VCaP (cell line): ENCODE results near the gene ABL1.

Experiments used
- H3K27ac ChIP-seq: fragments of 450-650 bp; 2 replicates; pipeline ENCODE4 v1.5.1; 2017
- TF ChIP-seq, protein P1 (sequence below): fragments of 450-650 bp; conservative IDR thresholded peaks from 2 replicates; pipeline ENCODE4 v1.5.1; 2017; ENCODE audit warnings: mild to moderate bottlenecking, moderate library complexity

The ABL1 gene

DNA sequence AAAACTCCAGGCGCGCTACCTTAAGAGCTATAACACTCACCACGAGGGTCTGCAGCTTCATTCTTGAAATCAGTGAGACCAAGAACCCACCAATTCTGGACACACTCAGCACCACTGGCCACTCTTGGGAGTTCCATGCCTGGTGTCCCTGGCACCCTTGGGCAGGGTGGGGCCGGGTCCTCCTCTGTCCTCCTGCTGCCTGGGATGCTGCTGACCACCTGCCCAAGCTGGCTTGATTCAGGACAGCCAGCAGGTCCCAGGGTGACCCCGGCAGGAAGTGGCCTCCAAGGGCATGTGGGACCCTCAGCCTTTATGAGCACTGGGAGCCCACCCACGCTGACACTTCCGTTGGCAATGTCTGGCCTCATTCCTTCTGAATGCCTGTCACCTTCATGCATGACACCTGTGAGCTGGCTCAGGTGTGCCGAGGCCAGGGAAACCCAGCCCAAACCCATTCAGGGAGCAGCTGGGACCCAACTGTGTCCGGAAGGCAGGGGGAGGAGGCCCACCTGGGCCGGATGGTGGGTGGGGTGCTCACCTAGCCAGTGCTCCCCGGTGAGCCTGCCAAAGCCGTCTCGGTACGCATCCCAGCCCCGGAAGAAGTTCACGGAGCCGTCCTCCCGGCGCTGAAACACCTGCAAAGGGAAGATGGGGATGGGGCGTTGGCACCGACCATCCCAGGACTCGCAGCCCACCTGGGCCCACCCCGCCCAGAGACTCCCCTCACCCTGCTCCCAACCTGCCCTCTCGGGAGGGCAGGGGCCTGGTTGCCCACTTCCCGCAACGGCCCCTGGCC is 76.4 kb downstream of the ABL1 start:
- H3K27ac ChIP-seq, result no peak overlapping the region
- TF ChIP-seq, protein P1, sequence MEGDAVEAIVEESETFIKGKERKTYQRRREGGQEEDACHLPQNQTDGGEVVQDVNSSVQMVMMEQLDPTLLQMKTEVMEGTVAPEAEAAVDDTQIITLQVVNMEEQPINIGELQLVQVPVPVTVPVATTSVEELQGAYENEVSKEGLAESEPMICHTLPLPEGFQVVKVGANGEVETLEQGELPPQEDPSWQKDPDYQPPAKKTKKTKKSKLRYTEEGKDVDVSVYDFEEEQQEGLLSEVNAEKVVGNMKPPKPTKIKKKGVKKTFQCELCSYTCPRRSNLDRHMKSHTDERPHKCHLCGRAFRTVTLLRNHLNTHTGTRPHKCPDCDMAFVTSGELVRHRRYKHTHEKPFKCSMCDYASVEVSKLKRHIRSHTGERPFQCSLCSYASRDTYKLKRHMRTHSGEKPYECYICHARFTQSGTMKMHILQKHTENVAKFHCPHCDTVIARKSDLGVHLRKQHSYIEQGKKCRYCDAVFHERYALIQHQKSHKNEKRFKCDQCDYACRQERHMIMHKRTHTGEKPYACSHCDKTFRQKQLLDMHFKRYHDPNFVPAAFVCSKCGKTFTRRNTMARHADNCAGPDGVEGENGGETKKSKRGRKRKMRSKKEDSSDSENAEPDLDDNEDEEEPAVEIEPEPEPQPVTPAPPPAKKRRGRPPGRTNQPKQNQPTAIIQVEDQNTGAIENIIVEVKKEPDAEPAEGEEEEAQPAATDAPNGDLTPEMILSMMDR, result no peak

DNA sequence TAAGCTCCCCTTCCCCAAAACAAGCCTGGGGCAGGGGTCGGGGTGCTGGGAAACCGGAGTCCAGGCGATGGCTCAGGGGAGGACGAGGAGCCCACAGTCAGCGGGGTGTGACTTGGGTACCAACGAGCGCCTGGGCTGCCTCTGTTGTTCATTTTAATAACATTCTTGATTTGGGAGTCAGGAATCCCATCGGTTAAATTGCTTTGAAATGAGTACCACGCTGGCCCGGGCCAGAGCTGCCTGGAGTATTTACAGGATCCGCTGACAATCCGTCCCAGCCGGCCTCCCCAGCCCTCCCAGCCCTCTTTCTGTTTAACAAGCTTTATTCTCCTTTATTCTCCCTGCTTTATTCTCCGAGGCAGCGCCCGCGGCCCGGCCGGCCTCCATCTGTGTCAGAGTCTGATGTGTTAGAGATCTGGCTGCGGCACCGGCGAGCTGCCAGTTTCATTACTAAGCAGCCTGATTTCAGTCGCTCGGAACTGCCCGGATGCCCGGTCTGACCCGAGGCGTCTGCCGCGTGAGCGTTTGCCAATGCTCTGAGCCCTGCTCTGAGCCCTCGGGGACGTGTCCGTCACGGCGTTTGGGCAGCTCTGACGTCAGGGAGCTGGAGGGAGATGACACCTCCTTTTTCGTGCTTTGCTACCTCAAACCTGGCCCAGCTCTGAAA is 78.0 kb downstream of the ABL1 start:
- H3K27ac ChIP-seq, result no peak overlapping the region
- TF ChIP-seq, protein P1, result no peak

DNA sequence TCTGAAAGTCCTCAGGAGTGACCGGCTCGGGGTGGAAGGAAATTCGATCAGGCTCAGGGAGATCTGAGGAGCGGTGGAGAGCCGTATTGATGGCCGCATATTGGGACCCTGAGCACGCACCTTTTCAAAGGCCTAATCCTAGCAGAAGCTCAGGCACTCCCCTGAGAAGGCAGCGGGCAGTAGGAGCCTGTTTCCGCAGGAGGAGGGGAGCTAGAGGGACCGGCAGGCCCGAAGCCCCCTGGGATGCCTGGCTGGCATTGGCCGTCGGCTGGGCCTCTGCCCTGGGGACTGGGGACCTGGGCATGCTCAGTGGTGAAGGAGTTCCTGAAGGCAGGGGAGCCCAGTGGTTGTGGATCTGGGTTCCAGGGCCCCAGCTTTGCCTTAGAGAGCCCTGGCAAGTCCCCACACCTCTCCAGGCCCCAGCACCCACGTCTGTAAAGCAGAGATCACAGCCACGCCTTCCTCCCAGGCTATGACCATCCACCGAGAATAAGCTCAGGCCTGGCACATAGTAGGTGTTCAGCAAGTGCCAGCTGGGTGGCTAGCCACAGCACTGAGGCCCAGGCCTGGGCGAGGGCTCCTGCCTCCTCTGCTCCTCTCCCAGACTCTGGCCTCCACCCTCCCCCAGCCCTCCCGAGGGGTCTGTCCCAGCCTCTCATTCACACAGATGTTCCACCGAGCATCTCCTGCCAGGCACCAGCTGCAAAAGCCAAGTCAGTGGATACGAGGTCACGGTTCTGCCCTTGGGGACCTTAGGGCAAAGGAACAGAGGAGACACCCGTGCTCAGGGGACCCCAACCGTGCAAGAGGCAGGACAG is 78.8 kb downstream of the ABL1 start:
- H3K27ac ChIP-seq, result no peak overlapping the region
- TF ChIP-seq, protein P1, result no peak

DNA sequence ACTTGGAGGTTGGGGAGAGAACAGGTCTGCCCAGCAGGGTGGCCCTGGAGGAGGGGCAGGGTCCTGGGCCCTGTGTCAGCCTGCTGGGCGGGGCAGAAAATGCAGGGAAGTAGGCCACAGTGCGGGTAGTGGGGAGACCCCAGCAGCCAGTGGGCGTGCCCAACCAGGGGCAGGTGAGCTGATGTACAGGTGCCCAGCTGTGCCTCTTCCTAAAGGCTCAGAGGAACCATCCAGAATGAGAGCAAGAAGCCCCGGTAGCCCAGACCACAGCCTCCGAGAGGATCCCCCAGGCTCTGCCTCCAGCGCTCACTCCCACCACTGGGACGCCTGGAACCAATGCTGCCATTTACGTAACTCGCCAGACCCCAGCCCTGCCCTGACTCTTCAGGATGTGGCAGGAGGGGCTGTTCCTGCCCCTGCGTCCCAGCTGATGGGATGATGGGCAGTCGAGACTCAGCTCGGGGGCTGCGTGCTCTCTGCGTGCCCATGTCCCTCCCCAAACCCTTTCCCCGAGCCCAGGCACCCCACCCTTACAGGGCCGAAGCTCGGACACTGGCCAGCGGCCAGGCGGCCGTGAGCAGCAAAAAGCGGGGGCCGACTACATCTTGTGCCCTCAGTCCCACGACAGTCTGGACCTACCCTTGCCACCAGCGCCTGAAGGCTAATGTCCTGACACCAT is 79.5 kb downstream of the ABL1 start:
- no peak overlapping the region for H3K27ac ChIP-seq
- TF ChIP-seq, protein P1, result no peak

DNA sequence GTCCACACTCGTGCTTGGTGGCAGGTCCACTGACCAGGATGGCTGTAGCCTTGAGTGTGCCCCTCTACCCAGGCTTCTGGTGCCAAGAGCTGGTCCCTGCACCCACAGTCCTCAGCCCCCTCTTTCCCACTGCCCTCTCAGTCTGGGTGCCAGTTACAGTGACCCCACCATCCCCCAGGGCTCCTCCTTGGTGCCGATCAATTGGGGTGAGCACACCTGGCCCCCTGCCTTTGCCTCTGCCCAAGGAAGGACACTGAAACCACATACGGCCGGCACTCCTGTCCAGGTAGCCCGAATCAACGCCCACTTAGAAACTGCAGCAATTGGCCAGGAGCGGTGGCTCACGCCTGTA is 80.0 kb downstream of the ABL1 start:
- TF ChIP-seq, protein P1, result no peak
- H3K27ac ChIP-seq, result no peak overlapping the region

DNA sequence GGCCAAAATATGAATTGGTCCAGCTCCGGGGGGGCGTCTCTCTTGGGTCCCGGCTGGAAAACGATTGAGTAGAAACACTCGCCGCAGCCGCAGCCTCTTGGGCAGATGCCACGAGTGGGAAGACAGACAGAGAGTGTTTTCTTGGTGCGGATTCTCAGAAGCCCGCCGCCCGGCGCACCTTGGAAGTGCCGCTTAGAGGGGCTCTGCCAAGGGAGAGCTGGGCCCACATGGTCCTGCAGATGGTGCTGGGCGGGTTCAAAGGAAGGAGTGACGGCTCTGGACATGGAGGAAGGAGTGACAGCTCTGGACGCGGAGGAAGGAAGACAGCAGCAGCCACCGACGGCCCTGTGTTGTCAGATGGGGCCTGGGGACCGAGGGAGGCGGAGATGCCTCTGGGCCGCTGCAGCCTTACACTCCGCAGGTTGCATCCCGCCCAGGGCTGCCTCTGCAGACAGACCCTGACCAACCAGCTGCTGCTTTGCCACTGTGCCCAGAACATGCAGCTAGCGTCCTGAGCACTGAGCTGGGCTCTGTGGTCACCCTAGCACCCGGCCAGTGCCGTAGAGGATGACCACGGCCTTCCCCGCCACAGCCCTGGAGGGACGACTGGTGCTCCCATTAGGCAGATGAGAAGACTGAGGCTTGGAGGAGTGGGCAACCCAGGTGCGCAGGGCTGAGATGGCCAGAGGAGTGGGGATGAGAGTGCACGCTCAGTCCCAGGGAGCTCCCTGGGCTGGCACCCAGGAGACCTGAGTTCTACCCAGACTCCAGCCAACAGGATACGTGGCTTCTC is 82.3 kb downstream of the ABL1 start:
- TF ChIP-seq, protein P1, result no peak
- no peak overlapping the region for H3K27ac ChIP-seq
